DMS79 treated with DMSO at 0.1 percent for 48 hours (cell line): Measurements from ENCODE around the gene GPHN.

ENCODE experiments used
- DNase-seq: peaks from one replicate; lab custom pipeline; 2025; lab: John Stamatoyannopoulos, UW

The GPHN gene

DNA sequence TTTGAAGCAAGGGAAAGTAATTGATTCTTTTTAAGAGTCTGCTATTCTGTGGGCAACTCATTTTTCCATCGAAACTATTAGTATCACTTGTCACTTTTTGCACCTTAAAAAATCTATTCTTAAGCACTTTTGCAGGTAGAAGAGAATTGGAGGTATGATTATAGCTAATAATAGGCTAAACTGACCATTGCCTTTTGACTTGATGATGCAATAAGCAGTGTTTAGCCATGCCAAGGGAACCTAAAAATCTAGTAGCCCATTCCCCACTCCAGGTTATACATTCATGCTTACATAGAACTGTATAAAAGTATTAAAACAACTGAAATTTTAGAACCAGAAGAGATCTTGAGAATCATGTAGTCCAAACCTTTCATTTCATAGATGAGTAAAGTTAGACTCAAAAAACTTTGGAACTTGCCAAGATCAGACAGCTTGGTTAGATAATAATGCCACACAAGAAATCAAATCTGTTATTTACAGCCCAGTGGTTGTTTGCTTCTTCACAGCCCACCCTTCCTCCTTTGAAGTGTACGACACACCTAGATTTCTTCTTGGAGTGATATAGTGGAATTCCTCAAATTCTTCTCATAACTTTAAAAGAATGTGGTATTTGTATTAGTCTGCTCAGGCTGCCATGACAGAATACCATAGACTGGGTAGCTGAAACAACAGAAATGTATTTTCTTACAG, 659.6 kb downstream of the GPHN start:
- no peak for DNase-seq

DNA sequence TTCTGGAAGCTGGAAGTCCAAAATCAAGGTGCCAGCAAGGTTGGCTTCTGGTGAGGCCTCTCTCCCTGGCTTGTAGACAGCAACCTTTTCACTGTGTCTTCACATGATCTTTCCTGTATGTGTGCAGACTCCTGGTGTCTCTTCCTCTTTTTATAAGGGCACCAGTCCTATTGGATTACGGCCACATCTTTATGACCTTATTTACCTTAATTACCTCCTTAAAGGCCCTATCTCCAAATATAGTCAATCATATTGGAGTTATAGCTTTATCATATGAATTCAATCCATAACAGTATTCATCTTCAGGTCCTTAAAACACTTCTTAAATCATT, 660.1 kb downstream of the GPHN start:
- no peak for DNase-seq

DNA sequence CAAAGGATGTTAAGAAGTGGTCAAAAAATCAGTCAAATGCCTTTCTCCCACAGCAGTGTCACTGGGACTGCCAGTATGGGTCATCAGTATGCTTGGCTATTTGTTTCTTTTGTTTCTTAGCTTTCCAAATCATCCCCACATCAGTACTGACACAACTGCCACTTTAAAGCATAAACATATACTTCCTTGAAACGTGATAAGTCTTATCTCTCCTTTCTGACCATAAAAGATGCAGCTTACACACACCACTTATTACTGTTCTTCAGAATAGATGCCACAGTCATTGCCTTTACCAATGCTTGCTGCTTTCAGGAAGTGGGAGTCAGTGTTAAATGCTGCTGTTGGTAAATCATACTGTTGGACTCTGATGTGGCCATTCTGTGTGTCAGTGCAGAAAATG, 662.7 kb downstream of the GPHN start:
- DNase-seq: no peak

DNA sequence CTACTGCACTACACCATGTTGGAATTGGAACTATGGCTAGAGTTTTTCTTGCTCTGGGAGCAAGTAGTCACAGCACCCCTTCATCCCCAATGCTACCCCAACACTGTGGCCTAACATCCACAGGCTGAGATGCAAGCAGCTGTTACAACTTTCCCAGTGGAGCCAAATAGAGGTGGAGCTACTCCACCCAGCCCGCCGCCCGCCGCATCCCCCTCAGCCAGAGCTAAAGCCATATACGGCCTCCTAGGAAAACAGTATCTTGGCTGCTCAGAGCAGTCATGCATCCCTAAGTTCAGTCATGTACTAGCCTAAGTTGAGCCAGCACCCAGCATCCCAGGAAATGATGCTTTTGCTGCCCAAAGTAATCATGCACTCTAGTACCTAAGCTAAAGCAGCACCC, 664.1 kb downstream of the GPHN start:
- DNase-seq: no peak

DNA sequence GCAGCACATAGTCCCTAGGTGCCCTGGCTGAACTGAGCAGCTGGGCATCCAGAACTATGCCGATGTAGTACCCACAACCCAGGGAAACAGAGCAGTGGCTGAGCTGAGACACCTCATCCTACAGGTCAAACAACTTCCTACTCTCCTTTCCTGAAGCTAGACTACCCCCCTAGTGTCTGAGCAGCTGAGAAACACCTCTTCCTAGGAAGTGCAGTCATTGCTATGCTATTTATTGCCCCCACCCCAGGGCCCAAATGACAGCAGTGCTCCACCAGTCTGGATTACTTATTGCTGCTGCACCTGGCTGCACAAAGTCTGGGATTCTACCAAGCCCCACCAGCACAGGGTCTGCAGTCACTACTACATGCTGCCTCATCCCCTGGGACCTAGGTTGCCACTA, 664.6 kb downstream of the GPHN start:
- DNase-seq: no peak

DNA sequence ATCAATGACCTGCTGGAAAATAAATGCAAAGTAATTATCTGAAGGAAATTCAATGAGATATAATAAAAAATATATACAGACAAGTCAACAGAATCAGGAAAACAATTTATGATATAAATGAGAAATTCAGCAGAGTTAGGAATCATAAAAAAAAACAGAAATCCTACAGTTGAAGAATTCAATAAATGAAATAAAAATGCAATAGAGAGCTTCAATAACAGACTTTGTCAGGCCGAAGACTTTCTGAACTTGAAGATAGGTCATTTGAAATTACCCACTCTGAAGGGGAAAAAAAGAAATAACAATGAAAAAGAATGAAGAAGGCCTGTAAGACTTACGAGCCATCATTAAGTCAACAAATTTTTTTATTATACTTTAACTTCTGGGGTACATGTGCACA, 665.8 kb downstream of the GPHN start:
- DNase-seq: no peak

DNA sequence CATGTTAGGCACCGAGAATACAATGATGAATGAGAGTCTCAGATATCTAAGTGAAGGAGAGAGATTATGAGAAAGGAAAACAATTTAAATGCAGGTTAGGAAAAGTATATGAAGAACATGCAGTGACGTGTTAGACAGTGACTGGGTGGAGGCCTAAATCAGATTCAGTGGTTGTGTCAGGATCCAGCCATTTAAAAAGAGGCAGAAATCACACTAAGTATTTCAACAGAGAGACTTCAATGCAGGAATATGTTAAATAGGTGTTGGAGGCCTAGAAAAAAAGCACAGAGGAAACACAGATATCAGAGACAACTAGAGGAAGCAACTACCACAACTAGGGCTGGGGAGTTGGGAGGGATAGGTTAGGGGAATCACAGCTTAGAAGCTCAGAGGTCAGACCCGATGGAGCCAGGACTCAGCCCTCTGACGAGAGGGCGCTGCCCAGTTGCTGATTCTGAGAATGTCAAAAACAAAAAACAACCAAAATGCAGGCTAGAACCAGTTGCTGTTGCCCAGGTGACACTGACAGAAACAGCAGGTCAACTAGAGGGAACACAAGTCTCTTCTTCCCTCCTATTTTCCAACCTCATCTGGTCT, 678.3 kb downstream of the GPHN start:
- DNase-seq: no peak

DNA sequence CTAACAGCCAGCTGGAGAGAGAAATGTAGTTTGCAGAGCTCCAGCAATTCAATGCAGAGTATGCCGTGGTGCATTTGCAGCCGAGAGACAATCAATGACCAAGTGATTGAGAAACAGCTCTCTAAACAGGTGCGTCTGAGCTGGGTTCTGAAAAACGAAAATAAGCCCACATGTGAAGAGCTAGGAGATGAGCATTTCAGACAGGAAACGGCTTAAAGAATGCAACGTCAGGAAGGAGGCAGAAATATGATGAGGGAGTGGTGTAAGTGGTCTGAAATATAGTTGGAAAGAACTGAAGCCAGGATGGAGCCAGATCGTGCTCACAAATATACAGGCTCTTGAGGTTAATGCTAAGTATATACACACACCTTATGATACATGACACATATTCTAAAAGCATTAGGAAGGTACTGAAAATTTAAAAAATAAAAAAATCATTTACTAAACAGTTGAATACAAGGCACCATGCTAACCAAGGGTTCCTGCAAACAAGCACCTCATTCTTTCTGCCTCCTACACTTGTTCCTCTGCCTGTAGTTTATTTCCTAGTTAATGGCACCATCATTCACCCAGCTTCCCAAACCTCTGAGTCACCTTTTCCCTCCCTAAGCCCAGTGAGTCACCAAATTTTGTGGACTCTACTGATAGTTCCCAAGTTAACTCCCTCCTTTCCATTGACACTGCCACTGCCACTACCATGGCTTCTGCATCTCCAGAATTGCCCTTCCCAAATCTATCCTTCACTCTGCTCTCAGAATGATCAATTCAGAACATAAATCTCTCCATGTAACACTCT, 679.0 kb downstream of the GPHN start:
- no peak for DNase-seq

DNA sequence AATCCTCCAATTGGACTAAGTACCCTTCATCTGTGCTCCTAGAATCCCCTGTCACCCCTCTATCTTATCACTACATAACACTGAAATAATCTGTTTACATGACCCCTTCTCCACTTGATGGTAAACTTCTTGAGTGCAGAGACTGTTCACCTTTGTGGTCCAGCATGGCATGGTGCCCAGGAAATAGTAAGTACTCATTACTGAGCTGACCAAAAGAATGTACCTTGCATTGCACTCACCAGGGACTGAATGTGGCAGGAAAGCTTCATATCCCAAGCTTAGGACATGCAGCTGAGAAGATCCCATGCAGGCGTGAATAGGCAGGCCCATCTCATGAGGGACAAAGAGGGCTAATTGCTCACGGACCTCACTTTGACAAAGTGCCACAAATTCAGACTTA, 679.9 kb downstream of the GPHN start:
- DNase-seq: peak; percentile 75

DNA sequence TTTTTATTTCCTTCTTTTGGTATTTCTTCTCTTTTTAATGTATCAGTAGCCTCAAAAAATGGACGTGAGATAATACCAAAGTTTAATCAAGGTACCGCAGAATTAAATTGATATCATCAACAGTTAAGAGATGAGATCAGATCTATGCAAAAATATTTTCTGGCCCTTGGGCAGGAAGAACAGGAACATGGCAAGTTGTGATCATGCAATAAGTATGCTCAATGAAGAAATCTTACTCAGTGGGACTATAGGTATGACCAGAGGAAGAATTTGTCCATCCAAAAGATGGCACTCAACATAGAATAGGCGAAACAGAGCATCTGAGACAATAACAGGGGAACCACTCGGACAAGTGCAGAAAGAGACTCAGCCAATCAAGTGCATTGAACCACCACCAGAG, 680.4 kb downstream of the GPHN start:
- DNase-seq: no peak

DNA sequence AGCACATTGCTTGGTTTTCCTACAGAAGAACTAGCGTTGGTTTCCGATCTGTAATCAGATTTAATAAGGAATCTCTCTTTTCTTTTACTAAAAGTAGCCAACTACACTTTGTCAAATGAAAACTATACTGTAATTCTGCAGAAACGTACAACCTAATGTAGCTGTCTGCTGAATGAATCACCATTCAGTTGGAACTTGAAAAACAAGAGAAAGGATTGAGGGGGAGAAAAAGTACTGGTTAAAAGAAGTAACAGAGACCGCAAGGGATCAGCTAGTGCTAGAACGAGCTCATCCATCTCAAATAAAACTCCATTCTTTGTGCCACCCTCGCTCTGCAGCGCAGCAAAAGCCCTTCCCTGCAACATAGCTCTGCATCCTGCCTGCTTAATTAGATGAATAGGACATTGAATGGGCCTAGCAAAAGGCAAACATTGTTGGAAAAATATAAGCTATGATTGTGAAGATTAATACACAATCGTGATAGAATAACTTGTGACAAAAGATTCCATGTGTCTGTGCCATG, 683.9 kb downstream of the GPHN start:
- DNase-seq: no peak

DNA sequence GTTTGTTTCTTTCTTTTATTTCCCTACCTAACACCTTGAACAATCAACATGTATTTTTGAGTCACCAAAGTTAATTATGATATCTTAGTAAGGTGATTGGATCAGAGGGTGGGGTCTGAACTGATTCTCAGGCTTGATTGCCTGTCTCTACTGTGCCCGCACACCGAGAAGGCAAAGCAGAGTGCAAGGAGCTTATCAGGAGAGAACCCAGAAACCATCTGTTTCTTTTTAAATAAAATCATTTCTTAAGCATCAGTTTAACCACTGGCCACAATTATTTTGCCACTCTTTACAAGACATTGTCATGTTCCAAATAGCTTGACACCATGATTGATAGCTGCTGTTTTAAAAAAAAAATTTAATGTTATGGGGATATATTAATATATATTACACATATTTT, 684.4 kb downstream of the GPHN start:
- DNase-seq: no peak

DNA sequence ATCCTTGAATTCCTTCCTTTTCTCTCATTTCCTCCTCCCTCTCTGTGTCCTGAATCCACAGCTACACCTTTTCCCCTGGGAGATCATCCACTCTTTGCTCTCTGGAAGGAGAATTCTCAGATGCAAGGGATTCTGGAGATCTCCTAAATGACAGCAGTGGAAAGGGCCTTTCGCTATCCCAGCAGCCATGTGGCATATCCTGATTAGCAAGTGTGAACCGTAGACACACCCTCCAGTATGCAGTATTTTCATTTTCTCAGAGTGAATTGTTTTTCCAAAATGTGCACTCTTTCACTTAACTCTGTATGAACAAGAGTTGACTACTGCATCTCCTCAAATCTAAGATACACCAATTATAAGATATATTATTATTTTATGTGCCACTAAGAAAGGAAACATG, 687.3 kb downstream of the GPHN start:
- no peak for DNase-seq

DNA sequence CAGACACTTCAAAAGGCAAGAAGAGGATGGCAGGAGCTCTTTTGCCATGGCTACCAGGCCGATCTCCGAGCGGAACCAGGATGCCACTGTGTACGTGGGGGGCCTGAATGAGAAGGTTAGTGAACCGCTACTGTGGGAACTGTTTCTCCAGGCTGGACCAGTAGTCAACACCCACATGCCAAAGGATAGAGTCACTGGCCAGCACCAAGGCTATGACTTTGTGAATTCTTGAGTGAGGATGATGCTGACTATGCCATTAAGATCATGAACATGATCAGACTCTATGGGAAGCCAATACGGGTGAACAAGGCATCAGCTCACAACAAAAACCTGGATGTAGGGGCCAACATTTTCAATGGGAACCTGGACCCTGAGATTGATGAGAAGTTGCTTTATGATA, 691.1 kb downstream of the GPHN start:
- DNase-seq: no peak

DNA sequence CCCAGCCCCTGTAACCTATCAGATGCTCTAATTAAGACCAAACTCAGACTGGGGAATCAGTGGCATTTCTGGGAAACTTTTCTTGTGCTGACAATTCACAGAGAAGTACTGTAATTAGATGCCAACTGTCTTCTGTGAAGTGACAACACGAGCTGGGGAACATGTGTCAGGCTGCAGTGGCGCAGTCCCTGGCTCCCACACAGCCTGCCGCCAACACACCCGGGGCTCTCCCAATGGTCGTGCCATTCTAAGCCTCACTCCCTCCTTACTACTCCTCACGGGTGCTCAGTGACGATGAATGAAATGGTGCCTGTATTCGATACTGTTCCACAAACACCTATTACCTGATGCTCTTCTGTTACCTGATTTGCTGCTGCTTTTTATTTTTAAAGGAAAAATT, 699.9 kb downstream of the GPHN start:
- DNase-seq: no peak

DNA sequence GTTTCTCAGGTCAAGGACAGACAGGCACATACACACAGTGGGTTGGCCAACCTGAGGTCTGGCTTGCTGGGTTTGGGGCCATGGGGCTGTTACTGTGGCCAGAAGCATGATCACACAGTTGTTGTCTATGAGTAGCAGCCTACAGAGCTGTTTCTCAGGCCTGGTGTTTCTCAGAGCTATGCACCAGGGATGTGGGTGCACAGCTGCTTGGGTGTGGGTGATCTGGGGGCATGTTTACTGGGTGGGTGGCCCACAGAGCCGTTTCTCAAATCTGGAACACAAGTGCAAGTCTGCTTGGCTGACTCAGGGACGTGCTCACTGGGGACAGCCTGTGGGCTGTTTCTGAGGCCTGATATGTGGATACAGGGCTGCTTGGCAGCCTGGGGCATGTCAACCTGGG, 710.2 kb downstream of the GPHN start:
- no peak for DNase-seq

DNA sequence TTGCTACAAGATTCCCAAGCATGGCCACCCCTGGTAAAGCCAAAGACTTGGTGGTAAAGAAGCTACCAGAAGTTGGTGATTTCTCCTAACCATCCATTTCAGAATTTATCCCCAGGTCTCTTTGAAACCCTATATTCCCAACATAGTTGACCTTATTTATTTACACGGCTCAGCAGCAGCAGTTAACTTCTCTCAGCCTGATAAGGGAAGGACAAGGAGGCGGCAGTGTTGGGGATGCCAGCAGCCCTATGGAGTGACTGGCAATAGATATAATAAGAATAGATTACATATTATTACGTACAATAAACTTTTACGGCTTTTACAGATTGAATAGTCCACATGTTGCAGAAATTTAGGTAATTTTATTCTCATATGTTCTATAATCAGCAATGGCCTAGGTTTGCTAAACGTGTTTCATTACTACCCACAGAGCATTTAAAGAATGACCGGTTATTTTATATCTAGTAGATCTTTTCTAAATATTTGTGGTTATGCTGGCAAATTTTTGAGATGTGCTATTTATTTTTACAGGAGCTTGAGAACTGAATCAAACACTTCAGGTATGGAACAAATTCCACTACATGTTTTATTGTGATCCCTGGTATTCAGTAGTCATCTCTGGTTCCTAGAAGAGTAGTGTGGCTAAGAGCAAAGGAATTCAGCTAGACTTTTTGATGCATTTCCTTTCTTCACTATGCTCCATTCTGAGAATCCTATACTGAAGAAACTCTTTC, 713.5 kb downstream of the GPHN start:
- no peak for DNase-seq

DNA sequence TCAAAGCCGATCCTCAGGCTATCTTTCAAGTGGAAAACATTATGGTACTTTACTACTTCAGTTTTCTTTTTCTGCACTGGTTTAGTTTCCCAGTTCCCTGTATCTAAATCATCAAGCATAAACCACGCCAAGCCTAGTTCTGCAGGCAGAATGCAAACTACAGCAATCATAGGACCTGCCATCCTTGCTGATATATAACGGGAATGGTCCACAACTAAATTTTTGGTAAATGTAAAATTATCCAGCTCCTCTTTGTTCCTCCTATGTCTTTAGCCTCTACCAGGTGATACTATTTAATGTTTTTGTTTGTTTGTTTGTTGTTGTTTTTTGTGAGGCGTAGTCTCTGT, 714.0 kb downstream of the GPHN start:
- DNase-seq: no peak

DNA sequence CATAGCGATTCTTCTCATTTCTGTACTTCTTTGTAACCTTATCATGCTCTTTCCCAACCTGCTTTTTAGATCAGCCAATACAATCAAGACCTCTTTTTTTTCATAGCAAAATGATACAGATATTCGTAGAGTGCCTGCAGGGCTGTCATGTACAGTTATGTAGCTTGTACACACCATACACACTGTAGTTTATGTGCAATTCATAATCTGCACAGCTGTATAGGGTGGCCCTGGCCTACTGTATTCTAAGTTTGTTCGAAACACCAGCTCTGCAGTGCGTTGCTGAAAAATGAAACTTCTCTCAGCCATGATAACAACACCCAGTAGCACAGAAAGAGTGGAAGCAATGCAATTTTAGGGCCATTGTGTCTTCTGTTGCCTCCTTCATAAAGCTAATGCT, 717.6 kb downstream of the GPHN start:
- DNase-seq: no peak

DNA sequence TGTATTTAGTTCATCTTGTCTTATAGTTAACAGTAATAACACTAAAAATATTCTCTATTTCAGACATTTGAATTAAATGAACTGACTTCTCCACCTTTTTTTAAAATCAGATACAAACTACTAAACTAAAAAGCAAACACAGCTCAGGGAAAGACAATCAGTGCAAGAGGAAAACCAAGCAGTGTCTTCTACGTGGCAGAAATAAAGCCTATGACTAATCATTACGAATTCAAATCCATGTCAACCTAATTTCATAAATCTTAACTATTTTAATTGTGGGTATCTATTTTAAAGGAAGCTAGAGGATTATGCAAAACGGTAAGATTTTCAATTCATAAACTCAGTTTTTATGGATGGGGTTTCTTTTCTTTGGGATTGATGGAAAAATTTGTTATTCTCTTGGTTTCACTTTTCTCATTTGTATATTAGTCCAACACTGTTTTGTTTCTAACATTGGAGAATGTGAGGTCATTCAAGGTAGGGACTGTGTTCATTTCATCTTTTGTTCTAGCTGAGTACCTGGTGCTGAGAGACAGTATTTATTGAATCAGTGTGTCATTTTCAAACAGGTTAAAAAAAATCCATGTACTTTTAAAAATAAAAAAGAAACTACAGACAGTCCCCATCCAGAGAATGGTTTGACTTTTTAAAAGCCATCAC, 720.5 kb downstream of the GPHN start:
- no peak for DNase-seq
